SK-MEL-5 (cell line): Measurements from ENCODE around the gene PTPRM. TPM values are rescaled to one million over a fixed set of nuclear protein-coding genes. Genes with fewer than 3 reads are reported as not detected.
A peak's percentile ranks its signal among the peaks of the same experiment; 100 is the strongest.

Experiments used
- DNase-seq: peaks from one replicate; pipeline ENCODE4 v3.0.0-alpha.2; 2016; ENCODE audit warnings: low read depth, low spot score
- in situ Hi-C: cut with HindIII; loops from 2 replicates; pipeline ENCODE4 v1.10.0; 2016; ENCODE audit warnings: low sequenced_read_pairs, high pct_unique_total_duplicates, low pct_unique_long_range_greater_than_20kb
- total RNA-seq: library from RNA; depleted of rRNA; stranded (reverse); fragments of >200 nt; shearing (Covaris generic); gene quantifications from 2 replicates; pipeline ENCODE4 v1.2.3, GENCODE V29; 2014

PTPRM gene
- total RNA-seq, 1 experiment from 2014 or later = 43.7 TPM

- in situ Hi-C loops = no loop called here
- DNase-seq = no peak
Measured at GRCh38 chr18:8262221-8262620, 695.1 kb downstream of the PTPRM start.

GRCh38 chr18:8264116-8264515, 697.0 kb downstream of the PTPRM start:
- DNase-seq = peak; percentile 15
- in situ Hi-C loops = no loop called here

GRCh38 chr18:8264861-8265411, 697.8 kb downstream of the PTPRM start:
- DNase-seq = peak; percentile 95
- in situ Hi-C loops = no loop called here

DNA sequence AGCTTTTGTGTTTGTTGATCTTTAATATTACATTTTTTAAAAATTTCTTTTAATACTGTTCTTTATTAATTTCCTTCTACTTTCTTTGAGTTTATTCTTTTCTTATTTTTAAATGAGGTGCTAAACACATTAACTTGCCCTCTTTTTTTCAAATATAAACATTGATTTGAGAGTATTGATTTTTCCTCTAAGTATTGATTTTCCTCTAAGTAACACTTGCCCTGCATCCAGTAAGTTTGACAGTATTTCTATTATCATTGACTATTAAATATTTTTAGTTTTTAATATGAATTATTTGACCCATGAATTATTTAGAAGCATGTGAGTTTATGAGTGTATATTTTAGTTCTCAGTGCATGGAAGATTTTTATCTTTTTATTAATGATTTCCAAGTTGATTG, 705.1 kb downstream of the PTPRM start:
- no peak for DNase-seq
- in situ Hi-C loops = no loop called here

- in situ Hi-C loops = no loop called here
- DNase-seq = no peak
Measured at GRCh38 chr18:8274370-8274769, 707.3 kb downstream of the PTPRM start.

- DNase-seq = no peak
- in situ Hi-C loops = no loop called here
Measured at GRCh38 chr18:8276406-8276805, 709.3 kb downstream of the PTPRM start.

DNA sequence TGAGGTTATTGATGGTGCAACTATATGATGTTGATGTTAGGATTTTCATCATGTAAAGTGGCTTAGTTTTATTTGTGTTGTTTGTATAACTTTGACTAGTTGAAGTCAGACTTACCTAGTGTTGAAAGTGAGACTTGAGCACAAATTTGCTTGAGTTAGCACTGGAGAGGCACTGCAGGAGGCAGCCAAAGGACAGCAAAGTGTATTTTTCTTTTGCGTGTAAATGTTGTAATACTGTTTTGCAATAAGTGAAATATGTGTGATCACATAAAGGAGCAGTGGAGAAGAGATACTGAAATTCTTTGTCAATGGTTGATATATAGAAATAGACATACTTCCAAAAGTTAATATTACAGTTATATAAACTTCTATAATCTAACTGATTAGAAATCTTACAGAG, 710.2 kb downstream of the PTPRM start:
- no peak for DNase-seq
- in situ Hi-C loops = no loop called here

GRCh38 chr18:8279346-8279745, 712.2 kb downstream of the PTPRM start:
- no peak for DNase-seq
- in situ Hi-C loops = no loop called here

GRCh38 chr18:8279781-8280330, 712.7 kb downstream of the PTPRM start:
- in situ Hi-C loops = no loop called here
- no peak for DNase-seq

- DNase-seq = no peak
Measured at GRCh38 chr18:8283891-8284585, 716.9 kb downstream of the PTPRM start.

DNA sequence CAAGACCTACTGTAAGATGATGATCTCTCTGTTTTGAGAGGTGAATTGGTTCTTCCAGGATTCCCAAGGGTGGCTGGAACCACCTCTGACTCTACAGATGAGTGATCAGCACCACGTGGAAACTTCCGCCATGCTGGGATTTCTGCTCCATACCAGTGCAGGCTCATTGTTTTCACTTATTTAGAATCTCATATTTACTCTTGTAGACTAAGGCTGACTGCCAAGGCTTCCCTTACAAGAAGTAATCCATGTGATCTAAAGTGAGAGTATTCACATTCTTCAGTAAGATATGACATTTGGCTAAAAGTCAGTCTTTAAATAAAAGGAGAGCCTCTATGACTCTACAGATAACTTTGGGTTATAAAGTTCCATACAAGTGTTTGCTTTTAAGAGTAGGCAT, 719.2 kb downstream of the PTPRM start:
- DNase-seq = no peak
- in situ Hi-C loops = no loop called here

More at GRCh38 chr18:8283891-8284585, 716.9 kb downstream of the PTPRM start:
- in situ Hi-C loops = no loop called here

- DNase-seq = no peak
- in situ Hi-C loops = no loop called here
Measured at GRCh38 chr18:8287196-8287885, 720.2 kb downstream of the PTPRM start.

DNA sequence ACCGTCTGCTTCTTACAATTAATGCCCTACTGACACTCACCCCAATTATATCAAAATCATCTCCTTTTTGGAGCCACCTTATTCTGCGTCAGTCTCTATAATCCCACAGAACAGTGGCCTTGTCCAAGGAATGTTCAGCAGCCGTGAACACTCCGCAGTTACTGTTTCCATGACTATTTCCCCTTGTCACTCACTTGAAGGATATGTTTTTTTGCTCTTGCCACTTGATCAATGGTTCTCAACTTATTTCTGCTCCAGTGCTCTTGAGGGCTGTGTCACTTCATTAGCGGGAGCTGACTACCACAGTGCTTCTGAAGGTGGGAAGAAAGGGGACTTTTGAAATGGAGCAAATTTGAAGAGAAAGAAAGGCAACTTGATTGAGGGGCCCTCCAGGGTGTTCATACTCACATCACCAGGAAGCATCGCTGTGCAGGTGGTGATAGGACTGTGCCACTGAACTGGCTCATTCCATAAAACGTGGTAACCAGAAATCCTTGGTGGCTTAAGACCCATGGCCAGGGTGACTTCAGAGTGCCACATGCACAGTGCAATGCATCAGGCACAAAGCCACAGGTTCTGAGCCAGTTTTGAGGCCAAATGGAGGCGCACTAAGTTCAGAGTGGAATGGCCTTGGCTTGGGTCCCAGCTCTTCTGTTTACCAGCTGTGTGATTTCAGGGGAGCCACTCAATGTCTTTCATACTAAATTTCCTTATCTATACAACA, 721.5 kb downstream of the PTPRM start:
- in situ Hi-C loops = no loop called here
- no peak for DNase-seq

- no peak for DNase-seq
- in situ Hi-C loops = no loop called here
Measured at GRCh38 chr18:8290435-8290834, 723.3 kb downstream of the PTPRM start.

DNA sequence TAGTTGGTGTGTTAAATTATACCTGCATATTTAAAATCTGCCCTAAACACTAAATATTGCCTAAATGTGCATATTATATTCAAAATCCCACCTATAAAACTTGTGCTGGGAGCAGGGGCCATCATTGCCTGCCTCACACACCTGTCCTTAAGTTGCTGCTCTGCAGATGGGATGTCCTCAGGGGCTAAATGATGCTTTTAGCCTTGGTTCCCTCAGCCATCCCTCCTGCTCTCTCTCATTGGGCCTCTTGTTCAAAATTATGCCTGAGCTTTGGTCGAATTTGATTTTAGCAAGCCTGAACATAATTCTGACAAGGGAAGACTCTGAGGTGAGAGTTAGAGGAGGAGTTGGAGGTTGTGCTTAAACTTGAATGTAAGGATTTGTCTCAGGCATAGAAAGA, 723.8 kb downstream of the PTPRM start:
- in situ Hi-C loops = no loop called here
- DNase-seq = no peak

DNA sequence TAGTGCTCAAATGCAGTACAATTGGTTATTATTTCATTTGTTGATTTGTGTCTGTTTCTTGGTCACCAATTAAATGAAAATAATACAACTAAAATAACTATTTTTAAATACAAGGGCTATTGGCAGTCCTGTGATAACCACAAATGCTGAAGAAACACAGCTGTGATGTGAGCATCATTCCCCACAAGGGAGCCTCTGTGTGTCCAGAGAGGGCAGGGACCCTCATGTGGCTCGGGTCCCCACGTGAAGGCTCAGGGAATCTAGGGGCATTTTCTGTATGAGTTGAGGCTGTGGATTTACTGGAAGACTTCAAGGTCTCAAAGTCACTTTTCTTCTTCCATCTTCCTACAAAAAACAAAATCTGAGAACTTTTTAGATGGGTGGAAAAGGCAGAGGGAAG, 726.1 kb downstream of the PTPRM start:
- DNase-seq = peak; percentile 83
- in situ Hi-C loops = no loop called here

DNA sequence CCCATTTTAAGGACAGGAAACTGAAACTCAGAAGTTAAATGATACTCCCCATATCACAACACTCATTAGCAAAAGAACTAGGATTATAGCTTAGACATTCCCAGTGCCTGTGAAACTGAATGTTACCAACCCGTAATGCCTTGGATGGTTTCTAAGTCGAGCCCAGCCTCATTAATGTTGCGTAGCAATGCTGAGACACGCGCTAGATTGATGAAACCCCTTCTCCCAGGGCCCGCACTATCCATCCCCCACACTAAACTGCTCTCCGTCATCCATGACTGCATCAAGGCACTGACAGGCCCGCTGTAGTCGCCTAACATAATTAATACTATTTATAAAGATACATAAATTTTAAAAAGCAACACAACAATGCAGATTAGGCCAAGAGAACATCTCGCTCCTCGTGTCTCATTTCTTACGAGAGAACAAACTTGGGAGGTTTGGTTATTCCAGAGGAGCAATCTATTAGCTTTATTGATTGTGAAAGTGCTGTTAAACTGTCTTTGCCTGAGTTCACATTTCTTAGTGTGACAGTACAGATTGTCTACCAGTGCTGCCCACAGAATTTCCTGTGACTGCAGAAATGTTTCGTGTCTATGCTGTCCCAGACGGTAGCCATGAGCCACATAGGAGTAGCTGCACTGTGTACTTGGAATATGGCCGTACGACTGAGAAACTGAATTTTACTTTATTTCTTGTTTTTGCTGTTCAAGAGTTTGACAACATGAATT, 729.9 kb downstream of the PTPRM start:
- DNase-seq = no peak
- in situ Hi-C loops = no loop called here

DNA sequence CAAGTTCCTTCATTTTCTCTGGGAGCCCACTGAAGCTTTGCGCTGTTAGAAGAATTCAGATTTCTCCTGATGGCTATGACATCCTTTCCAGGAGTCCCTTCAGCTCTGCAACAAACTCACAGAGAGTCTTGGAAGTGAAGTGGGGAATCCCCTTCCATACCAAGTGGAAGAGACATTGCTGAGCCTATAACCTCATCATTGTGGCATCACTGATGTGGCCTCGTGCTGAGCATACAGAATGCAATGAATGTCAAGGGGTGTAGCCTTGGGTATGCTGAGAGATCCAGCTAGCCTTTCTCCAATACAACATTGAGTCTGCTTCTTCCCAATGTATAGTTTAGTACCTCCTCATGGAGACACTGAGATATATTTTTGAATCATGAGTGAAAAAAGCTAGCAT, 731.1 kb downstream of the PTPRM start:
- in situ Hi-C loops = no loop called here
- no peak for DNase-seq
